Head of caudate nucleus (tissue), 42 donors: ENCODE data around the gene CD2AP.

Source experiments
- DNase-seq, 42 donors: peaks; one replicate each; pipeline versions ENCODE4 v3.0.0 to v3.0.0-alpha.2; 2020 to 2021; ENCODE audit warnings: mixed read lengths in 7 of 42
- intact Hi-C: fragments of 100-400 bp; cut with DNase I; formaldehyde crosslinking; loops from one replicate; pipeline ENCODE4 v1.15.0; 2022

Gene CD2AP

GRCh38 chr6:47654255-47654654 lies 176.7 kb downstream of the CD2AP start:
- no peak for DNase-seq
- intact Hi-C loops: no loop called here

DNA sequence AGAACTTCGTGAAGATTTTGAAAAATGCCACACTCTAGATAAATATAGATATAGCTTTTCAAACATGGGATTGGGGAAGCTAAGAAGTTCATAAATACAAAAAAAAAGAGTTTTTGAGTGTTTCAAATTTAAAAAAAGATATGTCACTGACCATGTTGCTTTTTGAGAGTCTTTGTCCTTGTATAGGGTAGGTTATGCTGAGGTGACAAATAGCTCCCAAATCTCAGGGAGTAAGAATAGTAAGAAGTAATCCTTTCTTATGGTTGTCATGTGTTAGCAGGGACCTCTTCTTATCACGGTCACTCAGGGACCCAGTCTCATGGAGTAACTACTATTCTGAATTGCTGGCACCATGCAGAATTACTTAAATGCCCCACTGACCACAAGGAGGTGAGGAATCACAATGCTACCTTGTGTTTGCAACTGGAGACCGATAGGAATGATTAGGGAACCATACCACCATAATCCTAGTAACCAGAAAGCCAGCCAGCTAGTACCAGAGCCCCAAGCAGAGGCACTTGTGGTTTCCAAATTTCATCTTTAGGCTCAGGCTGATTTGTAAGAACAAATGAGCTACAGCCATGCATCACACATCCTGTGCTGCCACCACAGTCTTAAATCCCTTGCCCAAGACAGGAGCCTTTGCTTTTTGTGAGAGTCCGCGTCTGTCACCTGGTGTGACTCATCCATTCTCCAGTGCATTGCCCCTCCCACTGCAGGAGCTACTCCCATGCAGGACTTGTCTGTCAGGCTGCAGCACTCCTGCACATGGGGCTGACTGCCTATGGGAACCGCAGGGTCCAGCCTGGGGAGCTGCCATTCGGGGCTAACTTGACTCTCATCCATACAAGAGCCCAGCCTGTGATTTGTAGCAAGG lies 178.4 kb downstream of the CD2AP start:
- intact Hi-C loops: no loop called here
- peak in 30 of 42 donors; percentile 6 to 88 (median 36) for DNase-seq

- intact Hi-C loops: no loop called here
These were observed 184.4 kb downstream of the CD2AP start for GRCh38 chr6:47661960-47662359.

GRCh38 chr6:47663462-47664216 lies 186.1 kb downstream of the CD2AP start:
- intact Hi-C loops: no loop called here
- no peak for DNase-seq

More at GRCh38 chr6:47661960-47662359, 184.4 kb downstream of the CD2AP start:
- no peak for DNase-seq

- intact Hi-C loops: no loop called here
- DNase-seq: no peak
These were observed 187.5 kb downstream of the CD2AP start for GRCh38 chr6:47665112-47665511.

- no peak for DNase-seq
- intact Hi-C loops: no loop called here
These were observed 192.3 kb downstream of the CD2AP start for GRCh38 chr6:47669684-47670513.

DNA sequence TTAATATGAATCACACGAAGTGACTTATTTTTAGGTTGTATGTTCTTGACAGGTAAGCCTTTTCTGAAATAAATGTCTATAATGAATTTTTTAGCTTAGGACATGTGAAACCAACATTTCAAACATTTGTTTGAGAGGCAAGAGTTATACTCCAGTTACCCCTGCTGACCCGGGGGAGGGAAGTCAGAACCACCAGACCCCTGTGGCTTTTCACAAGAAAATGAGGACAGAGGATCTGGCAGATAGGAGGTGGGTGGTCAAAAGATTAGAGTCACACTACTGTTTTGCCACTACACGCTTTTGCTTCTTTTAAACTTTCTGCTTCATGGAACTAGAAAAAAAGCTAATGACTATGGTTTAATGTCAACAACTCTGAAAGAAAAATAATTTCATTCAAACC lies 193.3 kb downstream of the CD2AP start:
- DNase-seq: no peak
- intact Hi-C loops: no loop called here

GRCh38 chr6:47671777-47672176 lies 194.2 kb downstream of the CD2AP start:
- no peak for DNase-seq
- intact Hi-C loops: no loop called here

DNA sequence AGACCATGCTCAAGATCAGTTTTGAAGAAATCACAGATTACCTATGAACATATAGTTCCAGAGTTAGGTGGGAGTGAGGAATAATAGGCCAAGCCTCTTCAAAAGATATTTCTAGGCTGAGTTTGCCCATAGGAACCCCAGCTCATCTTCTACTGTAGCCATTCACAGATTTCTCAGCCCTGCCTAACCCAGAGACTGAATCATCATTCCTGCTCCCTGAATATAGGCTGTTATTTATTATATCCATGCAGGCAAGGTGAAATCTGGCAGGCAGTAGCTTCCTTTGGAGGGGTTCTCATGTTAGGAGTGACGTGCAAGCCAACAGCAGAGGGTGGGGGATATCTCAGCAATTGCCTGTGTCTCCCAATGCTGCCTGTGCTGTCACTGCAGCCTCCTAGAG lies 195.2 kb downstream of the CD2AP start:
- DNase-seq: no peak
- intact Hi-C loops: no loop called here

GRCh38 chr6:47674673-47675072 lies 197.1 kb downstream of the CD2AP start:
- no peak for DNase-seq
- intact Hi-C loops: no loop called here
